ENCODE results near the gene ADORA1.

The ADORA1 gene

GRCh38 chr1:203153051-203153988, 25.8 kb downstream of the ADORA1 start:
- Mint-ChIP-seq H3K27me3 (no peaks in the 10 kb centered on the region), H3K36me3 (no peaks in the 10 kb centered on the region), H3K4me1 (no peaks in the 10 kb centered on the region)

GRCh38 chr1:203153989-203154821, 26.7 kb downstream of the ADORA1 start:
- H3K36me3 Mint-ChIP-seq, result no peaks in the 10 kb centered on the region

More at GRCh38 chr1:203153051-203153988, 25.8 kb downstream of the ADORA1 start:
- Mint-ChIP-seq H3K27ac (no peak overlapping the region), H3K9me3 (no peaks in the 10 kb centered on the region), H3K4me3 (no peak overlapping the region)

GRCh38 chr1:203156280-203156679, 28.8 kb downstream of the ADORA1 start:
- H3K4me3 Mint-ChIP-seq, result no peak overlapping the region
- no peaks in the 10 kb centered on the region for H3K36me3 Mint-ChIP-seq
- H3K27me3 Mint-ChIP-seq, result no peaks in the 10 kb centered on the region
- H3K27ac Mint-ChIP-seq, result no peak overlapping the region
- H3K9me3 Mint-ChIP-seq, result no peaks in the 10 kb centered on the region
- no peaks in the 10 kb centered on the region for H3K4me1 Mint-ChIP-seq

More at GRCh38 chr1:203153989-203154821, 26.7 kb downstream of the ADORA1 start:
- Mint-ChIP-seq H3K27me3 (no peaks in the 10 kb centered on the region), H3K9me3 (no peaks in the 10 kb centered on the region), H3K4me1 (no peaks in the 10 kb centered on the region), H3K27ac (no peak overlapping the region), H3K4me3 (no peak overlapping the region)

GRCh38 chr1:203158423-203158822, 30.9 kb downstream of the ADORA1 start:
- Mint-ChIP-seq H3K9me3 (no peaks in the 10 kb centered on the region), H3K27me3 (peaks cover 2% of the 10 kb centered on the region), H3K27ac (no peak overlapping the region), H3K36me3 (no peaks in the 10 kb centered on the region), H3K4me3 (no peak overlapping the region), H3K4me1 (no peaks in the 10 kb centered on the region)

- H3K27me3 Mint-ChIP-seq, result peaks cover 2% of the 10 kb centered on the region
- no peak overlapping the region for H3K27ac Mint-ChIP-seq
- no peaks in the 10 kb centered on the region for H3K9me3 Mint-ChIP-seq
- H3K4me1 Mint-ChIP-seq, result no peaks in the 10 kb centered on the region
- H3K36me3 Mint-ChIP-seq, result no peaks in the 10 kb centered on the region
- no peak overlapping the region for H3K4me3 Mint-ChIP-seq
These were observed 31.6 kb downstream of the ADORA1 start for GRCh38 chr1:203158960-203159665.

- no peak overlapping the region for H3K4me3 Mint-ChIP-seq
- H3K27me3 Mint-ChIP-seq, result peaks cover 2% of the 10 kb centered on the region
- H3K36me3 Mint-ChIP-seq, result no peaks in the 10 kb centered on the region
- H3K9me3 Mint-ChIP-seq, result no peaks in the 10 kb centered on the region
- H3K4me1 Mint-ChIP-seq, result no peaks in the 10 kb centered on the region
- H3K27ac Mint-ChIP-seq, result no peak overlapping the region
These were observed 32.3 kb downstream of the ADORA1 start for GRCh38 chr1:203159844-203160243.

- Mint-ChIP-seq H3K4me1 (no peaks in the 10 kb centered on the region), H3K27ac (no peak overlapping the region), H3K4me3 (no peak overlapping the region), H3K27me3 (peaks cover 2% of the 10 kb centered on the region), H3K9me3 (no peaks in the 10 kb centered on the region), H3K36me3 (no peaks in the 10 kb centered on the region)
These were observed 33.6 kb downstream of the ADORA1 start for GRCh38 chr1:203161175-203161574.

GRCh38 chr1:203161703-203162102, 34.2 kb downstream of the ADORA1 start:
- peaks cover 2% of the 10 kb centered on the region for H3K27me3 Mint-ChIP-seq
- H3K9me3 Mint-ChIP-seq, result no peaks in the 10 kb centered on the region
- H3K4me3 Mint-ChIP-seq, result no peak overlapping the region
- no peaks in the 10 kb centered on the region for H3K4me1 Mint-ChIP-seq
- no peaks in the 10 kb centered on the region for H3K36me3 Mint-ChIP-seq
- H3K27ac Mint-ChIP-seq, result no peak overlapping the region

GRCh38 chr1:203162403-203162802, 34.9 kb downstream of the ADORA1 start:
- Mint-ChIP-seq H3K27me3 (peaks cover 2% of the 10 kb centered on the region), H3K27ac (no peak overlapping the region), H3K4me3 (no peak overlapping the region), H3K4me1 (no peaks in the 10 kb centered on the region), H3K9me3 (no peaks in the 10 kb centered on the region), H3K36me3 (no peaks in the 10 kb centered on the region)

GRCh38 chr1:203163891-203164635, 36.5 kb downstream of the ADORA1 start:
- Mint-ChIP-seq H3K36me3 (no peaks in the 10 kb centered on the region), H3K4me3 (no peak overlapping the region), H3K27ac (no peak overlapping the region), H3K4me1 (no peaks in the 10 kb centered on the region), H3K9me3 (no peaks in the 10 kb centered on the region), H3K27me3 (peaks cover 2% of the 10 kb centered on the region)

- Mint-ChIP-seq H3K27ac (no peak overlapping the region), H3K27me3 (peaks cover 2% of the 10 kb centered on the region), H3K4me3 (no peak overlapping the region), H3K36me3 (no peaks in the 10 kb centered on the region), H3K4me1 (no peaks in the 10 kb centered on the region), H3K9me3 (no peaks in the 10 kb centered on the region)
These were observed 37.7 kb downstream of the ADORA1 start for GRCh38 chr1:203165101-203165799.

GRCh38 chr1:203165800-203166161, 38.3 kb downstream of the ADORA1 start:
- H3K27me3 Mint-ChIP-seq, result peaks cover 2% of the 10 kb centered on the region
- H3K27ac Mint-ChIP-seq, result no peak overlapping the region
- no peak overlapping the region for H3K4me3 Mint-ChIP-seq

GRCh38 chr1:203166192-203166940, 38.8 kb downstream of the ADORA1 start:
- Mint-ChIP-seq H3K36me3 (no peaks in the 10 kb centered on the region), H3K9me3 (no peaks in the 10 kb centered on the region), H3K27ac (no peak overlapping the region), H3K27me3 (peaks cover 2% of the 10 kb centered on the region), H3K4me3 (no peak overlapping the region), H3K4me1 (no peaks in the 10 kb centered on the region)

More at GRCh38 chr1:203165800-203166161, 38.3 kb downstream of the ADORA1 start:
- no peaks in the 10 kb centered on the region for H3K9me3 Mint-ChIP-seq
- no peaks in the 10 kb centered on the region for H3K36me3 Mint-ChIP-seq
- no peaks in the 10 kb centered on the region for H3K4me1 Mint-ChIP-seq
